Stimulated activated naive CD8-positive, alpha-beta T cell treated with anti-CD3 and anti-CD28 coated beads, Interleukin-15, Interleukin-2, amounts not matched to agents 100 U/mL and 50 U/mL, for 24 hours (primary cell): ENCODE results near the gene FOXC2.

Experiments used
- ATAC-seq: fragments of 150-1000 bp; cut with Tn5 transposase; one replicate; pipeline ENCODE4 v1.10.0; 2021
- DNase-seq: peaks from one replicate; pipeline ENCODE4 v3.0.0; 2021

FOXC2 gene

DNA sequence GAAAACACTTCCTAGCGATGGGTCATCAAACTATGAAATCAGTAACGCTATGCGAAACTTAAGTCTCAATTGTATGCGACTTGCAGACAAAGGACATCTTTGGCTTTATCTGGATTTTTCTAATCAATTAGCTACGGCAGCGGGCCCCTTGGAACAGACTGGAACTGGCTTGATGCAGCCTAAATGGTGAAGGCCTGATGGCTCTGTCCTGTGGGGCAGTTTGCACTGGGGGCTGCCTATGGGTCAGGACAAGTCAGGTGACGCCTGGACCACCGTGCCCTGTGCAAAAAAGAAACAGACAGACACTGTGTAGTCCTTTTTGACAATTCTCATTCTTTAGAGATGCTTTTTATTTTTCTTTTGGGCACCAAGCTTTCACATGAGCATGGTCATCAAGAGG, 33.6 kb upstream of the FOXC2 start:
- ATAC-seq (no peak), DNase-seq (no peak)

DNA sequence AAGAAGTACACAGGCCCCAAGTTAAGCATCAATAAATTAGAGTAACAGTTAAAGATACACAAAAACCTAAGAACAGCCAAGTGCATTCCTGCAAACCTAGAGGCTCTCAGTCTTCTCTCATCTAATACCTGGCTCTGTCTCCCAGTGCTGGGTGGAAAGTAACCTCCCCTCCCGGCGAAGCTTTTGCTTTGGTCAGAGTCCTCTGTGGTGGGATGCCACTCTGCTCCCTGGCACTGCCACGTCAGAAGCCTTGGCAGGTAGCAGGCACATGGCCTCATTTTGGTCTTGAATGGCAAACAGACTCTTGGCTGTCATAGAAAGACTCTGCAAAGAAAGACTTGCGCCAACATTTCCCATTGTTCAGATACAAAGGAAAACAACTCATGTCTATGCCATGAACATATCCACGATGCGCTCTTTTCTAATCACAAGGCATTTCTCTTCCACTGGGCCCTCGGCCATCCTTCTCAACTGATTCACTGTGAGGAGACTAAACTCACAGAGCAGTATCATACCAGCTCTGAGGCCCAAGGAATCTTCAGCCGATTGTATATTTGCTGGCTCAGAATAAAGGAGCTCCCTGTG, 32.8 kb upstream of the FOXC2 start:
- ATAC-seq: no peak
- no peak for DNase-seq

- ATAC-seq (no peak), DNase-seq (no peak)
Measured at GRCh38 chr16:86534779-86535615, 31.6 kb upstream of the FOXC2 start.

- ATAC-seq (no peak), DNase-seq (no peak)
Measured at GRCh38 chr16:86536621-86537020, 30.0 kb upstream of the FOXC2 start.

GRCh38 chr16:86537486-86537885, 29.1 kb upstream of the FOXC2 start:
- DNase-seq: no peak

GRCh38 chr16:86538196-86538780, 28.3 kb upstream of the FOXC2 start:
- ATAC-seq (no peak), DNase-seq (no peak)

More at GRCh38 chr16:86537486-86537885, 29.1 kb upstream of the FOXC2 start:
- ATAC-seq: no peak

DNA sequence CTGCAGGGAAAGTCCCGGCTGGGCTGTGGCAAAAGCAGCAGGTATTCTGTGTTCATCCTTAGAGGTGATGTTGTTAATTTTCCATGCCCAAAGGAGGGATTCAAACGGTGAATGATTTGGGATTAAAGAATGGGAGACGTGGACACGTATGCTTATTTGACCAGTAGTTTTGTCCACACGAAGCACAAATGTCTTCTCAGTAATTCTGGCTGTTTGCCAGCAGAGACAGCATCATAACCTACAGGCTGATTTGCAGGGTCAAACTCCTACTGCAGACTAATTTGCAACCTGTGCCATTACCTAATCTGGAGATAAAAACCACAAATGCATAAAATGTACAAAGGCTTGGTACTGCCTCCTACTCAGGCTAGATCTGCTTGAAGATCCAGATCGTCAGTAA, 25.7 kb upstream of the FOXC2 start:
- DNase-seq: no peak
- ATAC-seq: no peak

GRCh38 chr16:86541560-86541959, 25.1 kb upstream of the FOXC2 start:
- no peak for DNase-seq

GRCh38 chr16:86542756-86543750, 23.6 kb upstream of the FOXC2 start:
- ATAC-seq: no peak

More at GRCh38 chr16:86541560-86541959, 25.1 kb upstream of the FOXC2 start:
- no peak for ATAC-seq

GRCh38 chr16:86545481-86545880, 21.1 kb upstream of the FOXC2 start:
- DNase-seq: no peak
- no peak for ATAC-seq

More at GRCh38 chr16:86542756-86543750, 23.6 kb upstream of the FOXC2 start:
- DNase-seq: no peak

GRCh38 chr16:86545954-86546637, 20.5 kb upstream of the FOXC2 start:
- DNase-seq (no peak), ATAC-seq (no peak)

GRCh38 chr16:86546638-86547013, 20.0 kb upstream of the FOXC2 start:
- ATAC-seq (no peak), DNase-seq (no peak)

GRCh38 chr16:86547286-86547685, 19.3 kb upstream of the FOXC2 start:
- DNase-seq: no peak
- ATAC-seq: no peak

- DNase-seq: no peak
- peak; percentile 62 for ATAC-seq
Measured at GRCh38 chr16:86549076-86549892, 17.3 kb upstream of the FOXC2 start.

DNA sequence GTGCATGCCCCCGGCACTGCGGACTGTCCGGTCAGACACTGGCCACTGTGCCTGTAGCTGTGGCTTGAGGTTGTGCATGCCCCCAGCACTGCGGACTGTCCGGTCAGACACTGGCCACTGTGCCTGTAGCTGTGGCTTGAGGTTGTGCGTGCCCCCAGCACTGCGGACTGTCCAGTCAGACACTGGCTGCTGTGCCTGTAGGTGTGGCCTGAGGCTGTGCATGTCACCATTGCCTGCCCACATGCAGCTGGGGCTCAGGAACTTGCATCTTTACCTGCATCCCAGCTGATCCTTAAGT, 16.8 kb upstream of the FOXC2 start:
- peak; percentile 25 for ATAC-seq
- no peak for DNase-seq

DNA sequence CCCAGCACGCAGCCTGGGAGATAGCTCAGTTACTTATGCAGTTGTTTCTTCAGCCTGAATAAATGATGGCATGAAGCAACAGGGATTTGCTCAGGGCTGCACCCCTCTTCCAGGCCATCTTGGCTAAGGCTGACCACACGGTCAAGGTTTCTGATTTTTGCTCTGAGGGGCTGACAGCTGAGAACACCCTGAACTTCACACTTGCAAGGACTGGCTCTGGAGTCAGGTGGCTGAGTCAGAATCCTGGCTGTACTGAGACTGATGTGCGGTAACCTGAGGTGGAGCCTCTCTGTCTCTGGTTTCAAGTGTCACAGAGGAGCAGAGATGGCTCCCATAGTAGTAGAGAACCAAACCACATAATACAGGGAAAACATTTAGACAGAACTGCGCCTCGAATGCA, 16.3 kb upstream of the FOXC2 start:
- no peak for ATAC-seq
- no peak for DNase-seq

DNA sequence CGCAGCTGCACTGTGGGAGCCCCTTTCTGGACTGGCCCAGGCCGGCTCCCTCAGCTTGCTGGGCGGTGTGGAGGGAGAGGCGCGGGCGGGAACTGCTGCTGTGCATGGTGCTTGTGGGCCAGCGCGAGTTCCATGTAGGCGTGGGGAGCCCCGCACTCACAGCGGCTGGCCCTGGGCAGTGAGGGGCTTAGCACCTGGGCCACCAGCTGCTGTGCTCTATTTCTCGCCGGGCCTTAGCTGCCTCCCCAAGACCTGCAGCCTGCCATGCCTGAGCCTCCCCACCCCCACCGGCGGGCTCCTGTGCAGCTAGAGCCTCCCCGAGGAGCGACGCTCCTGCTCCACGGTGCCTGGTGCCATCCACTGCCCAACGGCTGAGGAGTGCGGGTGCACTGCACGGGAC, 13.3 kb upstream of the FOXC2 start:
- DNase-seq (no peak), ATAC-seq (no peak)

GRCh38 chr16:86554599-86554916, 12.1 kb upstream of the FOXC2 start:
- DNase-seq (no peak), ATAC-seq (no peak)

DNA sequence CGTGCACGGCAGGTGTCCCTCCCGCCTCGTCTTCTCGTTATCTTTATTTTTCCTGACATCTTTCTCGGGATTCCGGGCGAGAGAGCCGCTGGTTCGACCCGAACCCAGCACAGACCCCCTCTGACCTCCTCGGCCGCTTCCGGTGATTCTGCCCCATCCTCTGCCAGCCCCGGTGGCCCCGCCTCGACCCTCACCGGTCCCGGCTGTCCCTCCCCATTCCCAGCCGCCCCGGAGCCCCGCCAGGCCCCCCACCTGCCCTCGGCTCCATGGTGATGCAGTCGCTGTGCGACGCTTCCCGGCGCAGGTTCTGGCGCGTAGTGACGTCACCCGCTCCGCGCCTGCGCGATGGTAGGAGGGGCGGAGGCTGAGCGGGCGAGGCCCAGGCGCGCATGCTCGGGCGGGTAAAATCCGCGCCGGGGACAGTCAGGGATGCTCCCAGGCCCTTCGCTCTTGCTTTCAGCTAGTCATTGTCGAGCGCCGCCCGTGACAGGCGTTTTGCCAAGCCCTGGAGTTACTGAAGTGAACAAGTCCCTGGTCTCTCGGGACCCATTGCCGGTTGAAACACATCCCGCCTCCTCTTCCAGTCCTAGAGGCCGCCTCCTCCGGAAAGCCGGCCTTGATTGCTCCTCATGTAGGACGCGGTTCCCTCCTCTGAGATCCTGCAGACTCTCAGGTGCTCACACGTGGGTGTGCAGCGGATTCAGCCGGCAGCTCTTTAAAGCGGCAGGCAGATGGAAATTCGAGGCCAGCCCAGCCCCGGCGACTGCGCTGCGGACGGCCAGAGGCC, 11.5 kb upstream of the FOXC2 start, which contains the start of gene MTHFSD:
MTHFSD (minus strand) TSS at position 319 of the 787 bp plus-strand sequence; CDS start at position 268, 51 bp downstream.
- DNase-seq (peak; percentile 98), ATAC-seq (peak; percentile 84)

- ATAC-seq (no peak), DNase-seq (no peak)
Measured at GRCh38 chr16:86555704-86556075, 10.9 kb upstream of the FOXC2 start.
